ENCODE data around the gene PPP6R3. TPM values are rescaled to one million over a fixed set of nuclear protein-coding genes. Genes with fewer than 3 reads are reported as not detected.

Gene PPP6R3
- total and polyA plus RNA-seq, 10 of the 15 experiments (the other 5 are each of a cell fraction or from before 2014, with no cell fraction given) = 12.4 to 123 (median 74.1) TPM

GRCh38 chr11:68527585-68527984 lies 67.0 kb downstream of the PPP6R3 start:
- no peak overlapping the region for H3K4me3 ChIP-seq
- TF ChIP-seq NFYA (IDR thresholded peaks at IDR 0.05; ENCODE audit: borderline replicate concordance, low read depth, low read length) (no peak), ETV6 (conservative IDR thresholded peaks at IDR 0.05 in 1 of 2, IDR thresholded peaks at IDR 0.05 in 1 of 2; ENCODE audit: borderline replicate concordance in 1 of 2, low read depth in 1 of 2) (no peak), CTCF (IDR thresholded peaks at IDR 0.05 in 2 of 3, conservative IDR thresholded peaks at IDR 0.05 in 1 of 3; ENCODE audit: control insufficient read depth in 2 of 3, extremely low read depth in 1 of 3, insufficient read depth in 1 of 3, low read depth in 3 of 3, low read length in 3 of 3) (no peak), MEF2A (IDR thresholded peaks at IDR 0.05; ENCODE audit: insufficient read depth, low read depth, low read length) (no peak), NR2C2 (IDR thresholded peaks at IDR 0.05; ENCODE audit: borderline replicate concordance, control insufficient read depth, insufficient read length, low read depth) (no peak), ZNF217 (IDR thresholded peaks at IDR 0.05) (no peak), SREBF1 (IDR thresholded peaks at IDR 0.05; ENCODE audit: low read length) (no peak), WRNIP1 (IDR thresholded peaks at IDR 0.05; ENCODE audit: borderline replicate concordance, low read depth, low read length) (no peak), ATF7 (IDR thresholded peaks at IDR 0.05; ENCODE audit: low read depth) (no peak), KDM1A (IDR thresholded peaks at IDR 0.05; ENCODE audit: borderline replicate concordance) (no peak), CREB1 (IDR thresholded peaks at IDR 0.05; ENCODE audit: low read depth) (no peak), RUNX3 (IDR thresholded peaks at IDR 0.05; ENCODE audit: low read length) (no peak), HDAC2 (IDR thresholded peaks at IDR 0.05) (no peak)
- TF ChIP-seq, protein P1, sequence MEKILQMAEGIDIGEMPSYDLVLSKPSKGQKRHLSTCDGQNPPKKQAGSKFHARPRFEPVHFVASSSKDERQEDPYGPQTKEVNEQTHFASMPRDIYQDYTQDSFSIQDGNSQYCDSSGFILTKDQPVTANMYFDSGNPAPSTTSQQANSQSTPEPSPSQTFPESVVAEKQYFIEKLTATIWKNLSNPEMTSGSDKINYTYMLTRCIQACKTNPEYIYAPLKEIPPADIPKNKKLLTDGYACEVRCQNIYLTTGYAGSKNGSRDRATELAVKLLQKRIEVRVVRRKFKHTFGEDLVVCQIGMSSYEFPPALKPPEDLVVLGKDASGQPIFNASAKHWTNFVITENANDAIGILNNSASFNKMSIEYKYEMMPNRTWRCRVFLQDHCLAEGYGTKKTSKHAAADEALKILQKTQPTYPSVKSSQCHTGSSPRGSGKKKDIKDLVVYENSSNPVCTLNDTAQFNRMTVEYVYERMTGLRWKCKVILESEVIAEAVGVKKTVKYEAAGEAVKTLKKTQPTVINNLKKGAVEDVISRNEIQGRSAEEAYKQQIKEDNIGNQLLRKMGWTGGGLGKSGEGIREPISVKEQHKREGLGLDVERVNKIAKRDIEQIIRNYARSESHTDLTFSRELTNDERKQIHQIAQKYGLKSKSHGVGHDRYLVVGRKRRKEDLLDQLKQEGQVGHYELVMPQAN (conservative IDR thresholded peaks at IDR 0.05) = no peak
- TF ChIP-seq, protein P2, sequence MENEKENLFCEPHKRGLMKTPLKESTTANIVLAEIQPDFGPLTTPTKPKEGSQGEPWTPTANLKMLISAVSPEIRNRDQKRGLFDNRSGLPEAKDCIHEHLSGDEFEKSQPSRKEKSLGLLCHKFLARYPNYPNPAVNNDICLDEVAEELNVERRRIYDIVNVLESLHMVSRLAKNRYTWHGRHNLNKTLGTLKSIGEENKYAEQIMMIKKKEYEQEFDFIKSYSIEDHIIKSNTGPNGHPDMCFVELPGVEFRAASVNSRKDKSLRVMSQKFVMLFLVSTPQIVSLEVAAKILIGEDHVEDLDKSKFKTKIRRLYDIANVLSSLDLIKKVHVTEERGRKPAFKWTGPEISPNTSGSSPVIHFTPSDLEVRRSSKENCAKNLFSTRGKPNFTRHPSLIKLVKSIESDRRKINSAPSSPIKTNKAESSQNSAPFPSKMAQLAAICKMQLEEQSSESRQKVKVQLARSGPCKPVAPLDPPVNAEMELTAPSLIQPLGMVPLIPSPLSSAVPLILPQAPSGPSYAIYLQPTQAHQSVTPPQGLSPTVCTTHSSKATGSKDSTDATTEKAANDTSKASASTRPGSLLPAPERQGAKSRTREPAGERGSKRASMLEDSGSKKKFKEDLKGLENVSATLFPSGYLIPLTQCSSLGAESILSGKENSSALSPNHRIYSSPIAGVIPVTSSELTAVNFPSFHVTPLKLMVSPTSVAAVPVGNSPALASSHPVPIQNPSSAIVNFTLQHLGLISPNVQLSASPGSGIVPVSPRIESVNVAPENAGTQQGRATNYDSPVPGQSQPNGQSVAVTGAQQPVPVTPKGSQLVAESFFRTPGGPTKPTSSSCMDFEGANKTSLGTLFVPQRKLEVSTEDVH (IDR thresholded peaks at IDR 0.05; ENCODE audit: low read depth, partially characterized antibody) = no peak
- TF ChIP-seq, protein P3, sequence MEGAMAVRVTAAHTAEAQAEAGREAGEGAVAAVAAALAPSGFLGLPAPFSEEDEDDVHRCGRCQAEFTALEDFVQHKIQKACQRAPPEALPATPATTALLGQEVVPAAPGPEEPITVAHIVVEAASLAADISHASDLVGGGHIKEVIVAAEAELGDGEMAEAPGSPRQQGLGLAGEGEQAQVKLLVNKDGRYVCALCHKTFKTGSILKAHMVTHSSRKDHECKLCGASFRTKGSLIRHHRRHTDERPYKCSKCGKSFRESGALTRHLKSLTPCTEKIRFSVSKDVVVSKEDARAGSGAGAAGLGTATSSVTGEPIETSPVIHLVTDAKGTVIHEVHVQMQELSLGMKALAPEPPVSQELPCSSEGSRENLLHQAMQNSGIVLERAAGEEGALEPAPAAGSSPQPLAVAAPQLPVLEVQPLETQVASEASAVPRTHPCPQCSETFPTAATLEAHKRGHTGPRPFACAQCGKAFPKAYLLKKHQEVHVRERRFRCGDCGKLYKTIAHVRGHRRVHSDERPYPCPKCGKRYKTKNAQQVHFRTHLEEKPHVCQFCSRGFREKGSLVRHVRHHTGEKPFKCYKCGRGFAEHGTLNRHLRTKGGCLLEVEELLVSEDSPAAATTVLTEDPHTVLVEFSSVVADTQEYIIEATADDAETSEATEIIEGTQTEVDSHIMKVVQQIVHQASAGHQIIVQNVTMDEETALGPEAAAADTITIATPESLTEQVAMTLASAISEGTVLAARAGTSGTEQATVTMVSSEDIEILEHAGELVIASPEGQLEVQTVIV (IDR thresholded peaks at IDR 0.05; ENCODE audit: borderline replicate concordance, partially characterized antibody) = no peak

More at GRCh38 chr11:68527585-68527984, 67.0 kb downstream of the PPP6R3 start:
- in situ Hi-C loops (cut with MboI) = no loop called here
- no peak overlapping the region for H2AFZ ChIP-seq (ENCODE audit: control insufficient read depth, low read depth, low read length)
- no peaks in the 10 kb centered on the region for H3K9me3 ChIP-seq (replicated peaks; ENCODE audit: control insufficient read depth, insufficient read depth, low read length)
- no peak overlapping the region for H3K27ac ChIP-seq (ENCODE audit: control insufficient read depth, insufficient read depth)
- H3K36me3 ChIP-seq (ENCODE audit: control insufficient read depth in 2 of 2, insufficient read depth in 2 of 2, low read length in 1 of 2) = peaks cover 18 to 48% of the 10 kb centered on the region in 2 experiments
- ChIA-PET POLR2A (no interaction called here), RAD21 (ENCODE audit: unreplicated experiment) (interaction anchor here (1.1 kb wide), 1 partner anchor 67 kb away, joined by 3 read pairs; the partner anchor contains the start of gene PPP6R3), SMC1A (ENCODE audit: uncharacterized antibody, unreplicated experiment) (interaction anchor here (1.8 kb wide), 1 partner anchor 10 kb away, joined by 6 read pairs; no protein-coding TSS in a partner anchor), CTCF (no interaction called here)
- no peak for DNase-seq (ENCODE audit: low read depth, low spot score)
- no peaks in the 10 kb centered on the region; the same call in 1 of the 2 replicates for H4K20me1 ChIP-seq (ENCODE audit: control insufficient read depth, insufficient read depth)
- no peak overlapping the region for H3K4me2 ChIP-seq (ENCODE audit: control insufficient read depth, insufficient read depth)
- H3K27me3 ChIP-seq (replicated peaks in 1 of 2; ENCODE audit: control insufficient read depth in 2 of 2, insufficient read depth in 2 of 2, low read length in 1 of 2) = no peaks in the 10 kb centered on the region
- no peak overlapping the region for H3K9ac ChIP-seq (ENCODE audit: control insufficient read depth, insufficient read depth, low read length)
- no peaks in the 10 kb centered on the region; the same call in 1 of the 2 replicates for H3K4me1 ChIP-seq (ENCODE audit: control insufficient read depth, insufficient read depth, low read length)
- peaks cover 26% of the 10 kb centered on the region for H3K79me2 ChIP-seq (ENCODE audit: control insufficient read depth, insufficient read depth, low read length)
- no peak for FAIRE-seq
- ATAC-seq = no peak
- WGBS (ENCODE audit: insufficient coverage, insufficient replicate concordance, low lambda C conversion rate, missing lambda C conversion rate) = 77% methylated on average over 4 of the region's 4 CpGs
- BruUV-seq (replicated peaks) = no TSS peak
- intact Hi-C loops (cut with micrococcal nuclease; ENCODE audit: unreplicated experiment) = no loop called here
